ENCODE data around the gene KRT2. TPM values are rescaled to one million over a fixed set of nuclear protein-coding genes. Genes with fewer than 3 reads are reported as not detected.

KRT2 gene
- total and polyA plus RNA-seq, 2 donors (not counting 1 experiment from before 2014, with no cell fraction given) = 0.04 TPM; not detected in 1

DNA sequence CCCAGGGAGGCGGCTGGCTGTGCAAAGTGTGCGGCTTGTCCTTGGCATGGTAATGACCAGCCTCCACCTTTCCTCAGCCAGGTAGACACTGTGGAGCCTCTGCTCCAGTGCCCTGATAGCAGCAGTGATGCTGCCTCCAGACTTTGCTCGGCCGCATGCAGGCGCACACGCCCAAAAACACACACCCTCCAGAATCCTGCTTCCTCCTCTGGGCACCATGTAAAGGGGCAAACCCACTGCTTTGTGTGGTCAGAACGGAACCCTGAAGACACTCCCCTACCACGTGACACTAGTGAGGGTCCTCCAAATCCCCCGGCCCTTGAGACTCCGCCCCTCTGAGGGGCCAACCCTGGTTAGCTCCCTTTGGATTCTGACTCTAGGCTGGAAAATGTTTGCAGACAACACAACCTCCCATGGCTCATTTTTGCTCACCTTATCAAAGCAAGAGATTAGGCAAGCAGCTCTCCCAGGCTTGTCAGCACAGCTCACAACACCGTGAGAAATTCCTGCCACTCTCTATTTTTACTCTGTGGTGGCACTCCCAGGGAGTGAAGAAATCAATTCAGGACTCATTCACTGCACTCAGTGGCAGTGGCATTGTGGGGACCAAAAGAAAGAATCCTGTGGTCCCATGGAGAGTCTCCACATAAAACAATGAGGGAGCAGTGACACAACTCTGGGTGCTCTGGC lies 46.8 kb upstream of the KRT2 start:
- H3K9me3 ChIP-seq (ENCODE audit: control extremely low read depth in 1 of 3, control insufficient read depth in 2 of 3, insufficient read depth in 1 of 3, low read length in 2 of 3) = no peaks in the 10 kb centered on the region
- no peak overlapping the region for H3K9ac ChIP-seq (ENCODE audit: low read length)
- no peaks in the 10 kb centered on the region for H3K36me3 ChIP-seq (replicated peaks in 1 of 2; ENCODE audit: control extremely low read depth in 1 of 2, control insufficient read depth in 1 of 2, extremely low read depth in 1 of 2, insufficient read depth in 2 of 2, low read length in 1 of 2)
- ATAC-seq (ENCODE audit: low read depth) = no peak
- peaks cover 50% of the 10 kb centered on the region for H3K27me3 Mint-ChIP-seq
- no peak overlapping the region for H3K4me3 ChIP-seq (ENCODE audit: control extremely low read depth in 1 of 5, extremely low read depth in 1 of 5, insufficient read depth in 1 of 5, low read depth in 2 of 5, low read length in 4 of 5)
- no peak overlapping the region for H3K4me2 ChIP-seq (replicated peaks; ENCODE audit: low read depth, low read length, poor library complexity, severe bottlenecking)
- intact Hi-C loops (cut with micrococcal nuclease) = no loop called here
- no peak overlapping the region for H3K27ac Mint-ChIP-seq
- no peaks in the 10 kb centered on the region for H3K4me1 ChIP-seq (ENCODE audit: control insufficient read depth in 2 of 2, insufficient read depth in 2 of 2, low read length in 2 of 2)
- TF ChIP-seq EZH2 (IDR thresholded peaks at IDR 0.05; ENCODE audit: borderline replicate concordance, insufficient read depth, low read depth, low read length, poor library complexity, severe bottlenecking) = no peak
- WGBS (ENCODE audit: insufficient coverage) = 71% methylated on average over 10 of the region's 11 CpGs
- H3K27ac ChIP-seq (ENCODE audit: low read length in 2 of 2) = no peak overlapping the region
- ChIA-PET POLR2A (no interaction called here), CTCF (no interaction called here)
- H3K9me3 Mint-ChIP-seq (ENCODE audit: insufficient read depth) = no peaks in the 10 kb centered on the region
- H3K27me3 ChIP-seq (replicated peaks in 1 of 4; ENCODE audit: control extremely low read depth in 1 of 4, control insufficient read depth in 3 of 4, insufficient read depth in 4 of 4, low read length in 3 of 4) = no peaks in the 10 kb centered on the region
- H3K4me1 Mint-ChIP-seq = no peaks in the 10 kb centered on the region
- H3K4me3 Mint-ChIP-seq = no peak overlapping the region
- DNase-seq = no peak
- H4K20me1 ChIP-seq (ENCODE audit: control insufficient read depth, insufficient read depth, low read length, poor library complexity, severe bottlenecking) = no peaks in the 10 kb centered on the region
- no peak overlapping the region for H2AFZ ChIP-seq (ENCODE audit: insufficient read depth, low read depth, low read length, poor library complexity, severe bottlenecking)
- H3K79me2 ChIP-seq (ENCODE audit: control insufficient read depth, insufficient read depth, low read length) = no peaks in the 10 kb centered on the region

DNA sequence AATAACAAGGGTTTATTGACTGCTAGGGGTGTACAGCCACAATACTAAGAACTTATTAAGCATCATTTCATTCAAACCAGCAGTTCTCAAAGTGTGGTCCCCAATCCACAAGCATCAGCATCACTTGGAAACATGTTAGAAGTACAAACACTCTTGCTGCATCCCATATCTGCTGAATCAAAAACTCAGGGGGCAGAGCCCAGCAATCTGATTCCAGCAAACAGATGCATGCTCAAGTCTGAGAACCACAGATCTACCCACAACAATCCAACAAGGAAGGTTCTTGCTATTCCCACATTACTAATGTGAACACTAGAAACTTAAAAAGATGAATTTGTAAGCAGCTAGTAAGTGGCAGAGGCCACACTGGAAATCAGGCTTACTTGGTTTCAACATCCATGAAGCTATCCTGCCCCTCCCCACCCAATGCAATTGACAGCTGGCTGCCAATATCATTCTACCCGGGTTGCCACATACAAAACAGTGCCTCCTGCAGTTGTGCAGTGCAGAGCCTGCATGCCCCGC lies 45.1 kb upstream of the KRT2 start:
- Histone ChIP-seq H3K9me3 (ENCODE audit: control extremely low read depth in 1 of 3, control insufficient read depth in 2 of 3, insufficient read depth in 1 of 3, low read length in 2 of 3) (no peaks in the 10 kb centered on the region), H3K36me3 (replicated peaks in 1 of 2; ENCODE audit: control extremely low read depth in 1 of 2, control insufficient read depth in 1 of 2, extremely low read depth in 1 of 2, insufficient read depth in 2 of 2, low read length in 1 of 2) (no peaks in the 10 kb centered on the region), H3K27ac (ENCODE audit: low read length in 2 of 2) (no peak overlapping the region), H3K4me3 (ENCODE audit: control extremely low read depth in 1 of 5, extremely low read depth in 1 of 5, insufficient read depth in 1 of 5, low read depth in 2 of 5, low read length in 4 of 5) (no peak overlapping the region), H3K4me2 (replicated peaks; ENCODE audit: low read depth, low read length, poor library complexity, severe bottlenecking) (no peak overlapping the region), H3K27me3 (replicated peaks in 1 of 4; ENCODE audit: control extremely low read depth in 1 of 4, control insufficient read depth in 3 of 4, insufficient read depth in 4 of 4, low read length in 3 of 4) (peaks cover 0 to 13% (median 2%) of the 10 kb centered on the region in 4 experiments), H2AFZ (ENCODE audit: insufficient read depth, low read depth, low read length, poor library complexity, severe bottlenecking) (no peak overlapping the region), H4K20me1 (ENCODE audit: control insufficient read depth, insufficient read depth, low read length, poor library complexity, severe bottlenecking) (no peaks in the 10 kb centered on the region), H3K79me2 (ENCODE audit: control insufficient read depth, insufficient read depth, low read length) (no peaks in the 10 kb centered on the region), H3K4me1 (ENCODE audit: control insufficient read depth in 2 of 2, insufficient read depth in 2 of 2, low read length in 2 of 2) (no peaks in the 10 kb centered on the region), H3K9ac (ENCODE audit: low read length) (no peak overlapping the region)
- ChIA-PET POLR2A (no interaction called here), CTCF (no interaction called here)
- Mint-ChIP-seq H3K27me3 (peaks cover 49% of the 10 kb centered on the region), H3K4me1 (no peaks in the 10 kb centered on the region), H3K9me3 (ENCODE audit: insufficient read depth) (no peaks in the 10 kb centered on the region), H3K4me3 (no peak overlapping the region), H3K27ac (no peak overlapping the region)
- TF ChIP-seq, protein P1, sequence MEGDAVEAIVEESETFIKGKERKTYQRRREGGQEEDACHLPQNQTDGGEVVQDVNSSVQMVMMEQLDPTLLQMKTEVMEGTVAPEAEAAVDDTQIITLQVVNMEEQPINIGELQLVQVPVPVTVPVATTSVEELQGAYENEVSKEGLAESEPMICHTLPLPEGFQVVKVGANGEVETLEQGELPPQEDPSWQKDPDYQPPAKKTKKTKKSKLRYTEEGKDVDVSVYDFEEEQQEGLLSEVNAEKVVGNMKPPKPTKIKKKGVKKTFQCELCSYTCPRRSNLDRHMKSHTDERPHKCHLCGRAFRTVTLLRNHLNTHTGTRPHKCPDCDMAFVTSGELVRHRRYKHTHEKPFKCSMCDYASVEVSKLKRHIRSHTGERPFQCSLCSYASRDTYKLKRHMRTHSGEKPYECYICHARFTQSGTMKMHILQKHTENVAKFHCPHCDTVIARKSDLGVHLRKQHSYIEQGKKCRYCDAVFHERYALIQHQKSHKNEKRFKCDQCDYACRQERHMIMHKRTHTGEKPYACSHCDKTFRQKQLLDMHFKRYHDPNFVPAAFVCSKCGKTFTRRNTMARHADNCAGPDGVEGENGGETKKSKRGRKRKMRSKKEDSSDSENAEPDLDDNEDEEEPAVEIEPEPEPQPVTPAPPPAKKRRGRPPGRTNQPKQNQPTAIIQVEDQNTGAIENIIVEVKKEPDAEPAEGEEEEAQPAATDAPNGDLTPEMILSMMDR (IDR thresholded peaks at IDR 0.05) = no peak
- TF ChIP-seq EZH2 (IDR thresholded peaks at IDR 0.05; ENCODE audit: borderline replicate concordance, insufficient read depth, low read depth, low read length, poor library complexity, severe bottlenecking) = no peak
- DNase-seq (no peak), ATAC-seq (ENCODE audit: low read depth) (no peak)
- WGBS (ENCODE audit: insufficient coverage) = 29% methylated on average over 1 of the region's 2 CpGs
- intact Hi-C loops (cut with micrococcal nuclease) = no loop called here

Data from B cell (primary cell).